ENCODE data around the gene CSTPP1. TPM values are rescaled to one million over a fixed set of nuclear protein-coding genes. Genes with fewer than 3 reads are reported as not detected.

CSTPP1 gene
- polyA plus RNA-seq, 1 donor from 2014 or later = 46.4 TPM

GRCh38 chr11:47201015-47201414 is 264.5 kb downstream of the CSTPP1 start:
- Histone ChIP-seq H3K9ac (ENCODE audit: low read length) (no peak overlapping the region), H3K27ac (ENCODE audit: low read length) (no peak overlapping the region), H3K9me2 (ENCODE audit: insufficient read depth, low read length) (no peaks in the 10 kb centered on the region), H3K4me3 (ENCODE audit: low read length) (no peak overlapping the region), H3K9me3 (ENCODE audit: low read length) (no peaks in the 10 kb centered on the region), H3K4me2 (ENCODE audit: low read length) (no peak overlapping the region), H3K27me3 (ENCODE audit: insufficient read depth, low read depth, low read length) (no peaks in the 10 kb centered on the region), H3K36me3 (ENCODE audit: insufficient read depth, low read length) (no peaks in the 10 kb centered on the region), H3K79me2 (replicated peaks; ENCODE audit: insufficient read depth, low read length) (no peaks in the 10 kb centered on the region), H4K20me1 (ENCODE audit: insufficient read depth) (no peaks in the 10 kb centered on the region), H2AFZ (ENCODE audit: low read depth, low read length) (no peak overlapping the region), H3F3A (ENCODE audit: insufficient read depth, low read length, poor library complexity, severe bottlenecking) (no peaks in the 10 kb centered on the region)
- no peak for TF ChIP-seq POLR2AphosphoS5 (IDR thresholded peaks at IDR 0.05)
- no peak for TF ChIP-seq CTCF (IDR thresholded peaks at IDR 0.05; ENCODE audit: poor library complexity, severe bottlenecking)
- TF ChIP-seq RAD21 (conservative IDR thresholded peaks at IDR 0.05) = no peak
- no peak for TF ChIP-seq MXI1 (conservative IDR thresholded peaks at IDR 0.05; ENCODE audit: poor library complexity, severe bottlenecking)
- TF ChIP-seq, protein P1, sequence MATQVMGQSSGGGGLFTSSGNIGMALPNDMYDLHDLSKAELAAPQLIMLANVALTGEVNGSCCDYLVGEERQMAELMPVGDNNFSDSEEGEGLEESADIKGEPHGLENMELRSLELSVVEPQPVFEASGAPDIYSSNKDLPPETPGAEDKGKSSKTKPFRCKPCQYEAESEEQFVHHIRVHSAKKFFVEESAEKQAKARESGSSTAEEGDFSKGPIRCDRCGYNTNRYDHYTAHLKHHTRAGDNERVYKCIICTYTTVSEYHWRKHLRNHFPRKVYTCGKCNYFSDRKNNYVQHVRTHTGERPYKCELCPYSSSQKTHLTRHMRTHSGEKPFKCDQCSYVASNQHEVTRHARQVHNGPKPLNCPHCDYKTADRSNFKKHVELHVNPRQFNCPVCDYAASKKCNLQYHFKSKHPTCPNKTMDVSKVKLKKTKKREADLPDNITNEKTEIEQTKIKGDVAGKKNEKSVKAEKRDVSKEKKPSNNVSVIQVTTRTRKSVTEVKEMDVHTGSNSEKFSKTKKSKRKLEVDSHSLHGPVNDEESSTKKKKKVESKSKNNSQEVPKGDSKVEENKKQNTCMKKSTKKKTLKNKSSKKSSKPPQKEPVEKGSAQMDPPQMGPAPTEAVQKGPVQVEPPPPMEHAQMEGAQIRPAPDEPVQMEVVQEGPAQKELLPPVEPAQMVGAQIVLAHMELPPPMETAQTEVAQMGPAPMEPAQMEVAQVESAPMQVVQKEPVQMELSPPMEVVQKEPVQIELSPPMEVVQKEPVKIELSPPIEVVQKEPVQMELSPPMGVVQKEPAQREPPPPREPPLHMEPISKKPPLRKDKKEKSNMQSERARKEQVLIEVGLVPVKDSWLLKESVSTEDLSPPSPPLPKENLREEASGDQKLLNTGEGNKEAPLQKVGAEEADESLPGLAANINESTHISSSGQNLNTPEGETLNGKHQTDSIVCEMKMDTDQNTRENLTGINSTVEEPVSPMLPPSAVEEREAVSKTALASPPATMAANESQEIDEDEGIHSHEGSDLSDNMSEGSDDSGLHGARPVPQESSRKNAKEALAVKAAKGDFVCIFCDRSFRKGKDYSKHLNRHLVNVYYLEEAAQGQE (IDR thresholded peaks at IDR 0.05; ENCODE audit: borderline replicate concordance) = no peak
- no peak for TF ChIP-seq TAF1 (IDR thresholded peaks at IDR 0.05; ENCODE audit: low read depth)
- TF ChIP-seq EZH2 (IDR thresholded peaks at IDR 0.05; ENCODE audit: borderline replicate concordance, insufficient read depth, low read length, poor library complexity, severe bottlenecking) = no peak
- no peak for TF ChIP-seq SMC3 (conservative IDR thresholded peaks at IDR 0.05; ENCODE audit: poor library complexity)
- no peak for TF ChIP-seq EP300 (conservative IDR thresholded peaks at IDR 0.05; ENCODE audit: poor library complexity, severe bottlenecking)

DNA sequence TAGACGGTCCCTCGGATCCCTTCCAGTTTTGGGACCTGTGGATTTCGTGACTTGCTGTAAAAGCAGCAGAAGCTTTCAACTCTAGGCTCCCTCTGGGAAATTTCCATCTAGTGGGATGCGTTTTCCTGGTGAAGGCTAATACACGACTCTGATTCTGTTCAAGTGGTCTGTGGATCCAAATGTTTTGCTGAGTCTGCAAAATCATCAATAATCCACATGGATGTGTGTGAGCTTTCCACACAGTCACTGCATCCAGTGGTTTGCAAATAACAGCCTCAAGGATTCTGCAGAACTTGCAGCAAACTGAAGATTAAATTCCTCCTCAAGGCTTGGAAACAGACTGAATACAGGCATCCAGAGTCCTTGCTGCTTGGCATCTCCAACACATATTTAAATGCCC is 266.0 kb downstream of the CSTPP1 start:
- no peaks in the 10 kb centered on the region for H3K9me3 ChIP-seq (ENCODE audit: low read length)
- no peak overlapping the region for H3K4me2 ChIP-seq (ENCODE audit: low read length)
- TF ChIP-seq CTCF (IDR thresholded peaks at IDR 0.05; ENCODE audit: poor library complexity, severe bottlenecking) (no peak), TAF1 (IDR thresholded peaks at IDR 0.05; ENCODE audit: low read depth) (no peak), POLR2AphosphoS5 (IDR thresholded peaks at IDR 0.05) (no peak), EZH2 (IDR thresholded peaks at IDR 0.05; ENCODE audit: borderline replicate concordance, insufficient read depth, low read length, poor library complexity, severe bottlenecking) (no peak), SMC3 (conservative IDR thresholded peaks at IDR 0.05; ENCODE audit: poor library complexity) (no peak), MXI1 (conservative IDR thresholded peaks at IDR 0.05; ENCODE audit: poor library complexity, severe bottlenecking) (no peak), EP300 (conservative IDR thresholded peaks at IDR 0.05; ENCODE audit: poor library complexity, severe bottlenecking) (no peak), RAD21 (conservative IDR thresholded peaks at IDR 0.05) (no peak)
- TF ChIP-seq, protein P1 (IDR thresholded peaks at IDR 0.05; ENCODE audit: borderline replicate concordance) = no peak
- H3K9me2 ChIP-seq (ENCODE audit: insufficient read depth, low read length) = no peaks in the 10 kb centered on the region
- no peaks in the 10 kb centered on the region for H3K27me3 ChIP-seq (ENCODE audit: insufficient read depth, low read depth, low read length)
- H3K79me2 ChIP-seq (replicated peaks; ENCODE audit: insufficient read depth, low read length) = no peaks in the 10 kb centered on the region
- no peaks in the 10 kb centered on the region for H3K36me3 ChIP-seq (ENCODE audit: insufficient read depth, low read length)
- H3K9ac ChIP-seq (ENCODE audit: low read length) = no peak overlapping the region
- H3K27ac ChIP-seq (ENCODE audit: low read length) = no peak overlapping the region
- no peaks in the 10 kb centered on the region for H4K20me1 ChIP-seq (ENCODE audit: insufficient read depth)
- H3K4me3 ChIP-seq (ENCODE audit: low read length) = no peak overlapping the region
- H3F3A ChIP-seq (ENCODE audit: insufficient read depth, low read length, poor library complexity, severe bottlenecking) = no peaks in the 10 kb centered on the region
- H2AFZ ChIP-seq (ENCODE audit: low read depth, low read length) = no peak overlapping the region
